Measurements from ENCODE around the gene KLHL11. TPM values are rescaled to one million over a fixed set of nuclear protein-coding genes. Genes with fewer than 3 reads are reported as not detected.

KLHL11 gene
- total and polyA plus RNA-seq, 9 donors = 2.7 to 30.5 (median 19.4) TPM

GRCh38 chr17:41870627-41871026 is 5.4 kb upstream of the KLHL11 start:
- DNase-seq = no peak
- no peaks in the 10 kb centered on the region for H3K36me3 ChIP-seq
- TF ChIP-seq POLR2A (IDR thresholded peaks at IDR 0.05) = no peak
- TF ChIP-seq CTCF (IDR thresholded peaks at IDR 0.05) = no peak
- TF ChIP-seq EP300 (IDR thresholded peaks at IDR 0.05) = no peak
- 81 to 82% (median 82%) methylated on average over 7 of the region's 7 CpGs for WGBS, 3 donors
- intact Hi-C loops (cut with DNase I) = no loop called here
- H3K27me3 ChIP-seq = no peaks in the 10 kb centered on the region
- no peaks in the 10 kb centered on the region for H3K9me3 ChIP-seq
- no peaks in the 10 kb centered on the region for H3K4me1 ChIP-seq (ENCODE audit: insufficient read depth)
- no peak overlapping the region for H3K4me3 ChIP-seq
- H3K27ac ChIP-seq = no peak overlapping the region

DNA sequence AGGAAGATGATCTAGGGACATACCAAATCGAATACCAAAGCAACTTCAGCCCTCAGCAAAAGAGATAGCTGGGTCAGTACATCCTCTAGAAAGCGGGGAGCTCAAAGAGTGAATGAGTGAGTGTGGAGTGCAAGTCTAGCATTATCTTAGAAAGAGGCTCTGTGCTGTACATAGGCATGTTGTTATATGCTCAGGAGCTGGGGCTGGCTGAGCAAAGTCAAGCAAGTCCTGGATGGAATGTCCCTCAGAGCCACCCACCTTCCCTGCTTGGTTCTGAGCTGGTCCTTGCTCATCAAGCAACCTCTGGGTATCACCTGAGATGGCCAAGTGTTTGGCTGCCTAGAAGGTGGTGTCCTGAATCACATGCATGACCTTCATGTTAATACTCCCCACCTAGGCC is 4.9 kb upstream of the KLHL11 start:
- TF ChIP-seq CTCF (IDR thresholded peaks at IDR 0.05) (no peak), EP300 (IDR thresholded peaks at IDR 0.05) (no peak), POLR2A (IDR thresholded peaks at IDR 0.05) (no peak)
- no peaks in the 10 kb centered on the region for H3K4me1 ChIP-seq (ENCODE audit: insufficient read depth)
- intact Hi-C loops (cut with DNase I) = no loop called here
- DNase-seq = no peak
- no peaks in the 10 kb centered on the region for H3K27me3 ChIP-seq
- H3K27ac ChIP-seq = no peak overlapping the region
- no peak overlapping the region for H3K4me3 ChIP-seq
- 50 to 71% (median 65%) methylated on average over 2 of the region's 2 CpGs for WGBS, 3 donors
- no peaks in the 10 kb centered on the region for H3K36me3 ChIP-seq
- H3K9me3 ChIP-seq = no peaks in the 10 kb centered on the region

DNA sequence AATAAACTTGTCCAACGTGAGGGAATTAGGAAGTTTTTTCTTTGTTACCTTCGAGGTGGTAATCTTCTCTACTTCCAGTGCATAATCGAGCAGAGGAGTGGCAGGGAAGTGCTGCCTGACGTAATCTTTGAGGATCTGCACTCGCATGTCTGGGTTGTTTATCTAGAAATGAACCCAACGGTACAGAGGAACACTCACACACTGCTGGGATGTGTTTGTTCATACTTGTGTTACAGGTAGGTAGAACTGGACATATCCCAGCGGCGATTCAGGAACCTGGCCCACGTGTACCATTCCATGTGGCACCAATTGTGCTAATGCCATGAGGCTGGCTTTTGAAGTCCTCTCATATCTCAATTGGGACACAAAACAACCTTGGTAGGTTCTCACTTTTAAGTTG is 4.2 kb upstream of the KLHL11 start:
- Histone ChIP-seq H3K4me3 (no peak overlapping the region), H3K27me3 (no peaks in the 10 kb centered on the region), H3K36me3 (no peaks in the 10 kb centered on the region), H3K4me1 (ENCODE audit: insufficient read depth) (no peaks in the 10 kb centered on the region), H3K9me3 (no peaks in the 10 kb centered on the region), H3K27ac (no peak overlapping the region)
- no peak for DNase-seq
- WGBS, 3 donors = 71 to 75% (median 71%) methylated on average over 9 of the region's 9 CpGs
- no peak for TF ChIP-seq POLR2A (IDR thresholded peaks at IDR 0.05)
- TF ChIP-seq EP300 (IDR thresholded peaks at IDR 0.05) = no peak
- no peak for TF ChIP-seq CTCF (IDR thresholded peaks at IDR 0.05)
- intact Hi-C loops (cut with DNase I) = loop anchor here in 1 of 4 donors (10.0 kb wide), 1 partner anchor 65 kb away; no protein-coding TSS in a partner anchor

GRCh38 chr17:41868568-41868967 is 3.3 kb upstream of the KLHL11 start:
- no peak for TF ChIP-seq CTCF (IDR thresholded peaks at IDR 0.05)
- no peak for TF ChIP-seq POLR2A (IDR thresholded peaks at IDR 0.05)
- TF ChIP-seq EP300 (IDR thresholded peaks at IDR 0.05) = no peak
- Histone ChIP-seq H3K4me1 (ENCODE audit: insufficient read depth) (peaks cover under 1% of the 10 kb centered on the region), H3K4me3 (no peak overlapping the region), H3K9me3 (no peaks in the 10 kb centered on the region), H3K27ac (no peak overlapping the region), H3K36me3 (no peaks in the 10 kb centered on the region), H3K27me3 (no peaks in the 10 kb centered on the region)
- DNase-seq = no peak
- intact Hi-C loops (cut with DNase I) = loop anchor here in 1 of 4 donors (10.0 kb wide), 1 partner anchor 64 kb away; no protein-coding TSS in a partner anchor
- 55 to 69% (median 66%) methylated on average over 3 of the region's 3 CpGs for WGBS, 3 donors
